ENCODE measurements around the gene SLC39A9. TPM values are rescaled to one million over a fixed set of nuclear protein-coding genes. Genes with fewer than 3 reads are reported as not detected.

SLC39A9 gene
- total and polyA plus RNA-seq, 2 of the 4 experiments (the other 2 are of a cell fraction): 41.4 to 168 TPM

DNA sequence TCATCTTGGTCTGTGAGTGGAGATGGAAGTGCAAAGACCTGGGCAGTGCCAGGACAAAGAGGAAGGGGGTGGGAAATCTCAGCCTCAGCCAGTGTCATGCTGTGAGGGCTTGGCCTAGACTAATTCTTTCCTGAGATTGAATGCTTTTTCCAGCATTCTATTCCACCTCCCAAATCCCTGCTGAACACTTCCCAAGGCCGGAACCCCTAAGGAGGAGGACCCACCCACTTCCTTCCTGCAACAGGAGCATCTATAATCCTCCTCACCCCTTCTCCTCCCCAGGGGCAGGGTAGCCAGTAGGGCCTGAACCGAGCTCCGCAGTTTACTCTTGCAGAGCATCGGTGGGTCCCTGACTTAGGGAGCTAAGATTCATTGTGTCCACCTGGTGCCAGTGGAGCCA is 89.3 kb downstream of the SLC39A9 start:
- Histone ChIP-seq H3K4me3 (ENCODE audit: insufficient read depth, low read depth, low read length) (no peak overlapping the region), H3K9ac (ENCODE audit: low read depth, low read length) (no peak overlapping the region), H3K27me3 (ENCODE audit: control insufficient read depth, insufficient read depth, low read length) (peaks cover 81% of the 10 kb centered on the region), H2BK120ac (ENCODE audit: low read depth, low read length) (no peak overlapping the region), H3K9me1 (ENCODE audit: insufficient read depth, low read length) (no peaks in the 10 kb centered on the region), H3K18ac (ENCODE audit: low read depth, low read length) (no peak overlapping the region), H2BK5ac (ENCODE audit: low read depth, low read length, poor library complexity, severe bottlenecking) (no peak overlapping the region), H3K36me3 (ENCODE audit: control insufficient read depth, insufficient read depth, low read length) (no peaks in the 10 kb centered on the region), H2BK15ac (ENCODE audit: low read depth, low read length) (no peak overlapping the region), H4K8ac (ENCODE audit: low read depth in 2 of 2, low read length in 2 of 2) (no peak overlapping the region), H2AK5ac (ENCODE audit: low read depth, low read length) (no peak overlapping the region), H3K27ac (ENCODE audit: insufficient read depth, low read length) (no peak overlapping the region), H3K4ac (ENCODE audit: low read depth, low read length) (no peak overlapping the region), H3K56ac (ENCODE audit: extremely low read depth, insufficient read depth, low read length) (no peak overlapping the region), H2BK20ac (ENCODE audit: low read depth, low read length) (no peak overlapping the region), H3K23ac (ENCODE audit: low read depth, low read length) (no peak overlapping the region), H2AK9ac (replicated peaks; ENCODE audit: low read depth, low read length, poor library complexity) (no peak overlapping the region), H3K79me1 (ENCODE audit: low read depth in 1 of 2, low read length in 2 of 2) (no peaks in the 10 kb centered on the region), H4K20me1 (ENCODE audit: insufficient read depth, low read length) (no peaks in the 10 kb centered on the region), H3K14ac (replicated peaks; ENCODE audit: low read depth, low read length) (no peak overlapping the region), H4K5ac (ENCODE audit: low read depth, low read length) (no peak overlapping the region), H3K9me3 (ENCODE audit: control insufficient read depth, insufficient read depth, low read length) (no peaks in the 10 kb centered on the region), H2AFZ (replicated peaks; ENCODE audit: low read length, poor library complexity) (no peak overlapping the region), H3K4me1 (ENCODE audit: control insufficient read depth, insufficient read depth, low read length) (peaks cover 3% of the 10 kb centered on the region; the same call in 1 of the 2 replicates), H3K4me2 (ENCODE audit: low read depth, low read length) (no peak overlapping the region), H4K91ac (ENCODE audit: insufficient read depth, low read depth, low read length) (no peak overlapping the region)
- dilution Hi-C loops (cut with HindIII; ENCODE audit: low sequenced_read_pairs, unreplicated experiment) (no loop called here), in situ Hi-C loops (cut with MboI; ENCODE audit: low sequenced_read_pairs) (no loop called here), intact Hi-C loops (cut with micrococcal nuclease) (no loop called here)
- POLR2A ChIA-PET (ENCODE audit: unreplicated experiment): no interaction called here
- WGBS, 2 experiments (ENCODE audit: extremely low coverage in 2 of 2, insufficient read length in 1 of 2): 100% methylated on average over 1 of the region's 4 CpGs; no CpG with 5 or more reads in 1 of the 2 experiments
- TF ChIP-seq NFE2L2 (IDR thresholded peaks at IDR 0.05; ENCODE audit: low read depth, low read length) (no peak), USF2 (IDR thresholded peaks at IDR 0.05; ENCODE audit: low read depth, low read length) (no peak), RFX5 (IDR thresholded peaks at IDR 0.05; ENCODE audit: low read depth, low read length) (no peak), MAFK (IDR thresholded peaks at IDR 0.05; ENCODE audit: low read depth, low read length) (no peak), SMC3 (IDR thresholded peaks at IDR 0.05; ENCODE audit: low read depth, low read length) (no peak), MAZ (IDR thresholded peaks at IDR 0.05; ENCODE audit: borderline replicate concordance, low read depth, low read length) (no peak), CHD1 (IDR thresholded peaks at IDR 0.05; ENCODE audit: low read depth, low read length) (no peak), POLR2A (IDR thresholded peaks at IDR 0.05; ENCODE audit: low read depth, low read length) (no peak), BHLHE40 (IDR thresholded peaks at IDR 0.05; ENCODE audit: low read depth, low read length) (no peak), CTCF (conservative IDR thresholded peaks at IDR 0.05; ENCODE audit: low read depth, low read length) (no peak), CEBPB (IDR thresholded peaks at IDR 0.05; ENCODE audit: low read depth, low read length) (no peak)
- TF ChIP-seq, protein P1, sequence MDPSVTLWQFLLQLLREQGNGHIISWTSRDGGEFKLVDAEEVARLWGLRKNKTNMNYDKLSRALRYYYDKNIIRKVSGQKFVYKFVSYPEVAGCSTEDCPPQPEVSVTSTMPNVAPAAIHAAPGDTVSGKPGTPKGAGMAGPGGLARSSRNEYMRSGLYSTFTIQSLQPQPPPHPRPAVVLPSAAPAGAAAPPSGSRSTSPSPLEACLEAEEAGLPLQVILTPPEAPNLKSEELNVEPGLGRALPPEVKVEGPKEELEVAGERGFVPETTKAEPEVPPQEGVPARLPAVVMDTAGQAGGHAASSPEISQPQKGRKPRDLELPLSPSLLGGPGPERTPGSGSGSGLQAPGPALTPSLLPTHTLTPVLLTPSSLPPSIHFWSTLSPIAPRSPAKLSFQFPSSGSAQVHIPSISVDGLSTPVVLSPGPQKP (IDR thresholded peaks at IDR 0.05; ENCODE audit: borderline replicate concordance, low read depth, low read length): no peak
- ATAC-seq (ENCODE audit: low read depth): no peak
- CTCF ChIA-PET: interaction anchor here (0.9 kb wide), 1 partner anchor 14 kb away, joined by 3 read pairs; no protein-coding TSS in a partner anchor
- DNase-seq: no peak
- no TSS peak for BruUV-seq (replicated peaks)
